GM21367 (cell line): Measurements from ENCODE around the gene PRKCZ.

Experiments used
- ATAC-seq: cut with Tn5 transposase; IDR thresholded peaks from one replicate; pipeline ENCODE4 v1.9.1; 2021; ENCODE audit not compliant: unreplicated experiment

The PRKCZ gene

GRCh38 chr1:2024887-2025286, 25.3 kb upstream of the PRKCZ start:
- no peak for ATAC-seq

- ATAC-seq: no peak
Measured at GRCh38 chr1:2025491-2025981, 24.7 kb upstream of the PRKCZ start.

DNA sequence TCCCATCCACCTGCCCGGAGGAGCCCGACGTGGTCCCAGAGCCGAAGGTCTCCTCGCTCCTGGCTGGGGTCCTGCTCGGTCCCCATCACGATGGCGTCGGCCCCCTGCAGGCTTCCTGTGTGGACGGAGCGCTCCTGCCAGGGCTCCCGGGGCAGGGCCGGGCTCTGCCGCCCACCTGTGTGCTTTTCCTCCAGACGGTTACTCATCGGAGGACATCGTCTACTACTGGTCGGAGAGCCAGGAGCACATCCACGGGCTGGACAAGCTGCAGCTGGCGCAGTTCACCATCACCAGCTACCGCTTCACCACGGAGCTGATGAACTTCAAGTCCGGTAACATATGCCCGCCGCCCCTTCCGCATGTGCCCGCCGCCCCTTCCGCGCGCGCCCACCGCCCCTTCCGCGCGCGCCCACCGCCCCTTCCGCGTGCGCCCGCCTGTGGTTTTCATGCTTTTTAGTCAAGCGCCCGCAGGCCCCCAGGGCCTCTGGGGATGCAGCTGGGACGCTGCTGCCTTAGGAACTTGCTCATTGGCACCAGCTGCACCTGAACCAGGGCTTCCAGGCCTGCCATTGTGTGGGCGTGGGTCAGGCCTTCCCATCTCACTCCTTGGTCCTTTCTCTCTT, 22.1 kb upstream of the PRKCZ start:
- ATAC-seq: no peak

DNA sequence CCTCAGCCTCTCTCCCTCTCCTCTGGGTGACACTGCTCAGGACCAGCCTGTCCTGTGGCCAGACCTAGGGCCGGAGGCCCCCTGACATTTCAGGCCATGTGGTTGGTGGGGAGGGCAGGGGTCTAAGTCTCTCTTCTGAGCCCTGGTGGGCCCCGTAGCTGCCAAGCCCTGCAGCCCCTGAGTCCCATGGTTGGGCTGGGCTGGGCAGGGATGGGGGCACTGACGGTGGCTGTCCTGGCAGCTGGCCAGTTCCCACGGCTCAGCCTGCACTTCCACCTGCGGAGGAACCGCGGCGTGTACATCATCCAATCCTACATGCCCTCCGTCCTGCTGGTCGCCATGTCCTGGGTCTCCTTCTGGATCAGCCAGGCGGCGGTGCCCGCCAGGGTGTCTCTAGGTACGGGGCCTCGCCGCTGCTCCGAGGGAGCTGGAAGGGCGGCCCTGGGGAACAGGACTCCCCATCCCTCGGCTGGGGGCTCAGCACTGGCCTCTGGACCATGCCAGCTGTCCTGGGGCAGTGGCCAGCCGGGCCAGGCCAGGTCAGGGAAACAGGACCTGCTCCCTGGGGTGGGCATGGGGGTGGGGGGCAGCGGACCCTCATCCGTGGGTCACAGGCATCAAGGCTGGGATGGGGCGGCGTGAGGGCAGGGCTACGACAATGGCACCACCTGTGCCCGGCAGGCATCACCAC, 21.2 kb upstream of the PRKCZ start:
- ATAC-seq: no peak

GRCh38 chr1:2029561-2029960, 20.6 kb upstream of the PRKCZ start:
- no peak for ATAC-seq

GRCh38 chr1:2030076-2030871, 19.9 kb upstream of the PRKCZ start:
- ATAC-seq: no peak

GRCh38 chr1:2031546-2032540, 18.4 kb upstream of the PRKCZ start:
- no peak for ATAC-seq

DNA sequence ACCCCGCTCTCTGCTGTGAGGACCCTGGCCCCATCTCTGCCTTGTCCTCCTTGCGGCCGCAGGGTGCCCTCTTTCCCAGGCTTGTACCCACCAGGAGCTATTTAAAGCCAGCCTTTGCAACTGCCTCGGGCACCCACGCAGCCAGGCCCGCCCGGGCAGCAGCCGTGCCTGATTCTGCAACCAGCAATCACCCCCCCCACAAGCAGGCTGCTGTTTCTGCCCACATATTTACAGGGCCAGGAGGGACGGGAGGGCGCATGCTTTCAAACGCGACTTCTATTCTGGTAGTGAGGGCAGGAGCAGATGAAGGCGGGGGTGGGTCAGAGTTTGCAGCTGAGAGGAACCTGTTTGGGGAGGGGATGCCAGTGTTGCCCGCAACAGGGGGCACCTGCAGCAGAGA, 17.5 kb upstream of the PRKCZ start:
- ATAC-seq: no peak

GRCh38 chr1:2033165-2033564, 17.0 kb upstream of the PRKCZ start:
- ATAC-seq: no peak

- no peak for ATAC-seq
Measured at GRCh38 chr1:2036287-2036686, 13.9 kb upstream of the PRKCZ start.

DNA sequence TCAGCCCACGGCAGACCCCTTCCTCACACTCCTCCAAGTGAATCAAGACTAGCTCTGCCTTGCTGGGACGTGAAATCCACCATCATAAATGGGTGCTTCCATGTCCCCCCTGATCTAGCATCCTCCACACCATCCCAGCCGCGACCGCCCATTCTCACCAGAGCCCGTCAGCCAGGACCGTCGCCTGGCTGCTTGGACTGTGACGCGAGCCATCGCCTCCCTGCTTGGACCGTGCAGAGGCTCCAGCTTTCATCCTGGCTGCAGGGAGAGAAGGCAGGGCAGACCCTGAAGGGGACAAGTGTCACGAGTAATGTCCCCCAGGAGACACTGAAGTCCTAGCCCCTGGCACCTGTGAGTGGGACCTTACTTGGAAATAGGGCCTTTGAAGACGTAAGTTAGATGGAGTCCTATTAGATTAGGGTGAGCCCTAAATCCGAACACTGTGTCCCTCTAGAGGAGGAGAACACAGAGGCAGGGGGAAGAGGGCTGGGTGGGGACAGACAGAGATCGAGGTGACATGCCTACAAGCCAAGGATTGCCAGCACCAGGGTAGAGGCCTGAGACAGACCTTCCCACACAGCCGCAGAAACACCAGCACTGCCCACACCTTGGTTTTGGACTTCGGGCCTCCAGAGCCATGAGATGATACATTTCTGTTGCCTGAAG, 12.8 kb upstream of the PRKCZ start:
- ATAC-seq: no peak

GRCh38 chr1:2038229-2038628, 12.0 kb upstream of the PRKCZ start:
- no peak for ATAC-seq

- no peak for ATAC-seq
Measured at GRCh38 chr1:2039251-2039650, 11.0 kb upstream of the PRKCZ start.

GRCh38 chr1:2041305-2041704, 8.9 kb upstream of the PRKCZ start:
- no peak for ATAC-seq

DNA sequence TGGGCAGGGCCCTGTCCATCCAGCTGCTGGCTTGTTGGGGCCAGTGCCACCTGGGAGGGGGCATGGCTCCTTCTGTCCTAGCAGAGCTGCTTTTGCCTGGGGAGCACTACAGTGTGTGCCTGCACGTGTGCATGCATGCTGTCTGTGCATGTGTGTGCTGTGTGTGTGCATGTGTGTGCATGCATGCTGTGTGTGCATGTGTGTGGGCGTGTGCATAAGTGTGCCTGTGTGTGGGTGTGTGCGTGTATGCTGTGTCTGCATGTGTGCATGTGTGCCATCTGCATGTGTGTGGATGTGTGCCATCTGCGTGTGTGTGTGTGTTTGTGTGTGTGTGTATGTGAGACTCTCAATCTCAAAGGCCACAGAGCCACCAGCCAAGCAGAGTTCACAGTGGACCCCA, 8.3 kb upstream of the PRKCZ start:
- no peak for ATAC-seq

DNA sequence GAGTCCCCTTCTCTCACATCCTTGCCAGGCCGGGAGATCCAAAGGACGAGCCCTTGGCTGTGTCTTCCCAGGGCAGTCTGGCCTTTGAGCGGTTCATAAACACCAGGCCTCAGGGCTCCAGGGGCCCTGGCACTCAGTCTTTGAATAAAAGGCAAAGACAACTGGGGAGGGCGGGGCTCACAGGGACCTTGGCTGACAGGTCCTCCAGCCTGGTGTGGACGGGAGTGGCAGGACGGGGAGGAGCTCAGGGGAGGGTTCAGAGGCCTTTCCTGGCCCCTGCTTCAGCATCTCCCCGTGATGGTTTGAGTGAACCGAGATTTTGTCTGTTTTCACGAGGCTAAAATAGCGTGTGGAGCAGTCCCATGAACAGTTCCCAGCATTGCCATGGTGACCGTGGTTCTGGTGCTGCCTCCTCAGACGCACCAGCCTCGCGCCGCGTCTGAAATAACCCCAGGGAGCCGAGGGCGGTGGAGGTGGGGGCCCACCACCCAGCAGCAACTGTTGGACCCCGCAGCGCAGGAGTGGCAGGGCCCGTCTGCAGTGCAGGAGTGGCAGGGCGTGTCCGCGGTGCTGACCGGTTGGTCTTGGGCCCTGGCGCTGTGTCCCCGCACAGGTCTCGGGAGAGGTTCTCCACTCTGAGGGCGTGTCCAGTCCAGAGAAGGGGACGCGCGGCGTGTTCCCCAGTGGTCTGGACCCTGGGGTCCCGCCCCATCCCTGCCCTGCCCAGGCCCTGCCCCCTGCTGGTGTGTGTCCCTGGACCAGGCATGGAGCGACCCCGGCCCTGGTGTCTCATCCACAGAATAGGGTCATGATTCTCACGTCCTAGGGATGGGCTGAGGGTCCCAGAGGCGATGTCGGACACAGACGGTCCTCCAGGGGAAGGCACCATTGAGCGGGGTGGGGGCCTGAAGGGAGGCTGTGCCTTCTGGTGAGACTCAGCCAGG, 7.1 kb upstream of the PRKCZ start:
- no peak for ATAC-seq

GRCh38 chr1:2043886-2044285, 6.3 kb upstream of the PRKCZ start:
- ATAC-seq: no peak

- peak; percentile 44 for ATAC-seq
Measured at GRCh38 chr1:2044510-2045319, 5.5 kb upstream of the PRKCZ start.
